Putamen (tissue), 1 donor: Measurements from ENCODE around the gene KRTAP10-10.
"Not testable (repeated sequence)": the region's sequence is repeated elsewhere in the genome, so short reads cannot be mapped to it uniquely, and the experiment has no call there.

ENCODE experiments used
- DNase-seq: peaks from one replicate; pipeline ENCODE4 v3.0.0-alpha.2; 2016; ENCODE audit warnings: low spot score

KRTAP10-10 gene

GRCh38 chr21:44602463-44602850 lies 34.7 kb upstream of the KRTAP10-10 start:
- DNase-seq, result no peak

GRCh38 chr21:44603109-44603875 lies 33.9 kb upstream of the KRTAP10-10 start:
- DNase-seq, result no peak

GRCh38 chr21:44603911-44604310 lies 33.2 kb upstream of the KRTAP10-10 start:
- no peak for DNase-seq

GRCh38 chr21:44606495-44606894 lies 30.7 kb upstream of the KRTAP10-10 start:
- no peak for DNase-seq

- no peak for DNase-seq
Measured at GRCh38 chr21:44609193-44609592, 28.0 kb upstream of the KRTAP10-10 start.

GRCh38 chr21:44610157-44610843 lies 26.9 kb upstream of the KRTAP10-10 start:
- DNase-seq, result not testable (repeated sequence)

- no peak for DNase-seq
Measured at GRCh38 chr21:44611551-44611950, 25.6 kb upstream of the KRTAP10-10 start.

GRCh38 chr21:44612029-44612486 lies 25.1 kb upstream of the KRTAP10-10 start, which contains the start of gene KRTAP10-8:
TSS of gene KRTAP10-8 (plus strand) at chr21:44612079. CDS start at chr21:44612101, 22 bp downstream.
- no peak for DNase-seq

- no peak for DNase-seq
Measured at GRCh38 chr21:44612669-44613229, 24.4 kb upstream of the KRTAP10-10 start.

- DNase-seq, result no peak
Measured at GRCh38 chr21:44613386-44614155, 23.6 kb upstream of the KRTAP10-10 start.

- no peak for DNase-seq
Measured at GRCh38 chr21:44614161-44614631, 23.0 kb upstream of the KRTAP10-10 start.

- DNase-seq, result no peak
Measured at GRCh38 chr21:44614961-44615391, 22.2 kb upstream of the KRTAP10-10 start.

- no peak for DNase-seq
Measured at GRCh38 chr21:44615466-44615865, 21.7 kb upstream of the KRTAP10-10 start.

GRCh38 chr21:44615911-44616590 lies 21.1 kb upstream of the KRTAP10-10 start:
- DNase-seq, result no peak

GRCh38 chr21:44616591-44616926 lies 20.6 kb upstream of the KRTAP10-10 start:
- DNase-seq, result no peak

- DNase-seq, result no peak
Measured at GRCh38 chr21:44617071-44617501, 20.1 kb upstream of the KRTAP10-10 start.

- no peak for DNase-seq
Measured at GRCh38 chr21:44618504-44618903, 18.7 kb upstream of the KRTAP10-10 start.

GRCh38 chr21:44618909-44619308 lies 18.2 kb upstream of the KRTAP10-10 start:
- DNase-seq, result no peak

- DNase-seq, result no peak
Measured at GRCh38 chr21:44619886-44620285, 17.3 kb upstream of the KRTAP10-10 start.

GRCh38 chr21:44623575-44623974 lies 13.6 kb upstream of the KRTAP10-10 start:
- DNase-seq, result no peak

GRCh38 chr21:44625756-44626155 lies 11.4 kb upstream of the KRTAP10-10 start:
- DNase-seq, result no peak
